HepG2 (cell line): Measurements from ENCODE around the gene RGS14. TPM values are rescaled to one million over a fixed set of nuclear protein-coding genes. Genes with fewer than 3 reads are reported as not detected.
A peak's percentile ranks its signal among the peaks of the same experiment; 100 is the strongest.

Source experiments
- ETV5 ChIP-seq: IDR thresholded peaks from 2 replicates; pipeline ENCODE4 v1.6.1; 2018; ENCODE audit warnings: missing biosample characterization, missing genetic modification reagents, inconsistent platforms, borderline replicate concordance
- FOXA1 ChIP-seq, 2 experiments: fragments of 450-650 bp in 1 of 2; sonication (generic) in 1 of 2; formaldehyde crosslinking in 1 of 2; IDR thresholded peaks; 2 replicates each; pipeline versions ENCODE4 v1.4.0 to v1.6.1; 2016 to 2020; ENCODE audit warnings: missing genetic modification reagents in 1 of 2
- HMG20A ChIP-seq: IDR thresholded peaks from 2 replicates; pipeline ENCODE4 v1.6.1; 2016; ENCODE audit warnings: borderline replicate concordance
- IKZF4 ChIP-seq: sonication (generic); formaldehyde crosslinking; IDR thresholded peaks from 2 replicates; pipeline ENCODE4 v1.5.1; 2020; ENCODE audit warnings: borderline replicate concordance, mild to moderate bottlenecking, low read depth, missing genetic modification reagents; ENCODE audit errors: not compliant biosample characterization
- IRF9 ChIP-seq: sonication (generic); formaldehyde crosslinking; IDR thresholded peaks from 2 replicates; pipeline ENCODE4 v1.8.0; 2022; ENCODE audit warnings: missing genetic modification reagents, mild to moderate bottlenecking, borderline replicate concordance
- MEF2D ChIP-seq: sonication (generic); formaldehyde crosslinking; IDR thresholded peaks from 2 replicates; pipeline ENCODE4 v1.5.1; 2020; ENCODE audit warnings: mild to moderate bottlenecking, missing genetic modification reagents
- MIER2 ChIP-seq: IDR thresholded peaks from 2 replicates; pipeline ENCODE4 v1.6.1; 2016; ENCODE audit warnings: missing biosample characterization, missing genetic modification reagents
- NFKBIZ ChIP-seq: IDR thresholded peaks from 2 replicates; pipeline ENCODE4 v1.6.1; 2018; ENCODE audit warnings: missing genetic modification reagents, missing compliant biosample characterization
- NR2F6 ChIP-seq, 2 experiments: IDR thresholded peaks; 2 replicates each; pipeline ENCODE4 v1.6.1; 2016; ENCODE audit warnings: antibody characterized with exemption in 1 of 2, mild to moderate bottlenecking in 1 of 2
- RXRB ChIP-seq: IDR thresholded peaks from 2 replicates; pipeline ENCODE4 v1.6.1; 2016; ENCODE audit warnings: borderline replicate concordance, missing genetic modification reagents, missing compliant biosample characterization
- SATB2 ChIP-seq: sonication (generic); formaldehyde crosslinking; IDR thresholded peaks from 2 replicates; pipeline ENCODE4 v1.5.0; 2020; ENCODE audit warnings: missing genetic modification reagents
- SOX13 ChIP-seq, 3 experiments: fragments of 450-650 bp in 1 of 3; sonication (generic) in 1 of 3; formaldehyde crosslinking in 1 of 3; IDR thresholded peaks in 2 of 3; conservative IDR thresholded peaks in 1 of 3; 2 replicates each; pipeline versions ENCODE4 v1.5.0 to v1.6.1; 2016 to 2020; ENCODE audit warnings: antibody characterized with exemption in 1 of 3, mild to moderate bottlenecking in 1 of 3, missing compliant biosample characterization in 1 of 3, missing genetic modification reagents in 1 of 3, moderate library complexity in 1 of 3
- SP5 ChIP-seq: IDR thresholded peaks from 2 replicates; pipeline ENCODE4 v1.6.1; 2016; ENCODE audit warnings: low read depth, borderline replicate concordance
- TEF ChIP-seq: sonication (generic); formaldehyde crosslinking; IDR thresholded peaks from 2 replicates; pipeline ENCODE4 v1.5.0; 2020; ENCODE audit warnings: missing genetic modification reagents
- THAP7 ChIP-seq: sonication (generic); formaldehyde crosslinking; IDR thresholded peaks from 2 replicates; pipeline ENCODE4 v1.8.1; 2023; ENCODE audit warnings: mild to moderate bottlenecking, missing genetic modification reagents
- ZNF275 ChIP-seq: sonication (generic); formaldehyde crosslinking; IDR thresholded peaks from 2 replicates; pipeline ENCODE4 v1.8.0; 2022; ENCODE audit warnings: missing genetic modification reagents, mild to moderate bottlenecking, inconsistent platforms, borderline replicate concordance
- ZNF496 ChIP-seq: sonication (generic); formaldehyde crosslinking; IDR thresholded peaks from 2 replicates; pipeline ENCODE4 v1.8.1; 2023; ENCODE audit warnings: mild to moderate bottlenecking, moderate library complexity, missing genetic modification reagents; ENCODE audit not compliant: insufficient replicate concordance
- ZNF546 ChIP-seq: sonication (generic); formaldehyde crosslinking; conservative IDR thresholded peaks from 2 replicates; pipeline ENCODE4 v1.8.1; 2023; ENCODE audit warnings: mild to moderate bottlenecking, missing genetic modification reagents
- ZNF580 ChIP-seq: IDR thresholded peaks from 2 replicates; pipeline ENCODE4 v1.6.1; 2016; ENCODE audit warnings: low read depth, borderline replicate concordance
- ZNF605 ChIP-seq: sonication (generic); formaldehyde crosslinking; IDR thresholded peaks from 2 replicates; pipeline ENCODE4 v1.8.0; 2022; ENCODE audit warnings: mild to moderate bottlenecking, missing genetic modification reagents
- ZNF704 ChIP-seq: sonication (generic); formaldehyde crosslinking; IDR thresholded peaks from 2 replicates; pipeline ENCODE4 v1.8.1; 2023; ENCODE audit warnings: mild to moderate bottlenecking, inconsistent platforms, moderate library complexity, missing genetic modification reagents, borderline replicate concordance
- polyA plus RNA-seq, 8 experiments: library from polyadenylated mRNA; depleted of rRNA in 3 of 8; stranded (reverse) in 7 of 8; unstranded in 1 of 8; fragments of >200 nt; fragmentation: Illumina TruSeq in 4 of 8; extraction: Trizol in 4 of 8; gene quantifications; 2 replicates each; pipeline versions ENCODE4 v1.2.1 to v1.2.3, GENCODE V29; 2011 to 2016; ENCODE audit warnings: low read depth in 4 of 8, missing spikeins in 1 of 8, mixed read lengths in 1 of 8; ENCODE audit not compliant: insufficient read depth in 1 of 8
- total RNA-seq, 5 experiments: library from RNA; depleted of rRNA; stranded (reverse); fragments of >200 nt; fragmentation: Illumina TruSeq; extraction: Trizol; gene quantifications; 2 replicates each; pipeline ENCODE4 v1.2.3, GENCODE V29; 2016; ENCODE audit warnings: low read depth in 1 of 5

Gene RGS14
- total and polyA plus RNA-seq, 2 of the 13 experiments (the other 11 are each of a cell fraction or from before 2014, with no cell fraction given) = 11.1 to 17.2 TPM

GRCh38 chr5:177378884-177379883 is 21.5 kb downstream of the RGS14 start (continued):
- no peak for TF ChIP-seq ZNF275 (CRISPR knock-in tag)
- TF ChIP-seq ETV5 (CRISPR knock-in tag) = peak; percentile 32; the same call in 1 of the 2 replicates
- TF ChIP-seq HMG20A (CRISPR knock-in tag) = peak; percentile 14; the same call in 1 of the 2 replicates
- no peak for TF ChIP-seq ZNF704
- TF ChIP-seq ZNF546 (CRISPR knock-in tag) = no peak
- peak; percentile 2; the same call in 1 of the 2 replicates for TF ChIP-seq SOX13 (IDR thresholded peaks at IDR 0.05)
- TF ChIP-seq SOX13 (CRISPR knock-in tag; conservative IDR thresholded peaks at IDR 0.05 in 1 of 2, IDR thresholded peaks at IDR 0.05 in 1 of 2) = no peak; a peak in 1 of 4 replicates
- peak; percentile 83; the same call in 1 of the 2 replicates for TF ChIP-seq SATB2 (CRISPR knock-in tag)
- no peak for TF ChIP-seq ZNF496 (CRISPR knock-in tag)
- peak; percentile 71; the same call in 1 of the 2 replicates for TF ChIP-seq THAP7 (CRISPR knock-in tag)
- TF ChIP-seq MEF2D (CRISPR knock-in tag) = 0 out of 2 replicates have a peak, but pooled peaks have one; percentile 35
- TF ChIP-seq FOXA1 (IDR thresholded peaks at IDR 0.05) = no peak
- peak; percentile 57 for TF ChIP-seq FOXA1 (CRISPR knock-in tag; IDR thresholded peaks at IDR 0.05)
- peak; percentile 55 for TF ChIP-seq NR2F6 (IDR thresholded peaks at IDR 0.05)
- peak; percentile 73 for TF ChIP-seq NR2F6 (CRISPR knock-in tag; IDR thresholded peaks at IDR 0.05)
- no peak for TF ChIP-seq MIER2 (CRISPR knock-in tag)
- no peak; the same call in 1 of the 2 replicates for TF ChIP-seq ZNF605
- peak; percentile 59; the same call in 1 of the 2 replicates for TF ChIP-seq NFKBIZ (CRISPR knock-in tag)
- TF ChIP-seq ZNF580 = no peak
- TF ChIP-seq IKZF4 (CRISPR knock-in tag) = peak; percentile 52
- TF ChIP-seq TEF (CRISPR knock-in tag) = no peak
- 0 out of 2 replicates have a peak, but pooled peaks have one; percentile 17 for TF ChIP-seq SP5 (CRISPR knock-in tag)
- peak; percentile 76 for TF ChIP-seq RXRB (CRISPR knock-in tag)
- 0 out of 2 replicates have a peak, but pooled peaks have one; percentile 32 for TF ChIP-seq IRF9 (CRISPR knock-in tag)
